ENCODE data around the gene CAMK2G. TPM values are rescaled to one million over a fixed set of nuclear protein-coding genes. Genes with fewer than 3 reads are reported as not detected.
A peak's percentile ranks its signal among the peaks of the same experiment; 100 is the strongest.

Gene CAMK2G
- total RNA-seq, 4 donors from 2014 or later: 10.6 to 35.8 (median 15.6) TPM

GRCh38 chr10:73855413-73855812 lies 18.9 kb downstream of the CAMK2G start:
- no peak for DNase-seq (ENCODE audit: low spot score)
- no peak for TF ChIP-seq CTCF (IDR thresholded peaks at IDR 0.05)
- no peak for ATAC-seq (ENCODE audit: low FRiP score)

- DNase-seq (ENCODE audit: low spot score): no peak
- no peak for TF ChIP-seq CTCF (IDR thresholded peaks at IDR 0.05)
- no peak for ATAC-seq (ENCODE audit: low FRiP score)
These were observed 20.0 kb downstream of the CAMK2G start for GRCh38 chr10:73854310-73854709.

GRCh38 chr10:73853196-73853595 lies 21.2 kb downstream of the CAMK2G start:
- ATAC-seq (ENCODE audit: low FRiP score) (no peak), DNase-seq (ENCODE audit: low spot score) (no peak)
- no peak for TF ChIP-seq CTCF (IDR thresholded peaks at IDR 0.05)

GRCh38 chr10:73850863-73851461 lies 23.4 kb downstream of the CAMK2G start:
- ATAC-seq (ENCODE audit: low FRiP score): peak; percentile 61
- no peak for TF ChIP-seq CTCF (IDR thresholded peaks at IDR 0.05)
- DNase-seq (ENCODE audit: low spot score): no peak

- no peak for TF ChIP-seq CTCF (IDR thresholded peaks at IDR 0.05)
- no peak for ATAC-seq (ENCODE audit: low FRiP score)
- DNase-seq (ENCODE audit: low spot score): no peak
These were observed 24.1 kb downstream of the CAMK2G start for GRCh38 chr10:73850211-73850610.

- peak; percentile 97 for DNase-seq (ENCODE audit: low spot score)
- ATAC-seq (ENCODE audit: low FRiP score): peak; percentile 78
- TF ChIP-seq CTCF (IDR thresholded peaks at IDR 0.05): peak in 2 of 3 donors; percentile 82 to 91
These were observed 25.4 kb downstream of the CAMK2G start for GRCh38 chr10:73848821-73849489.

- ATAC-seq (ENCODE audit: low FRiP score): no peak
- DNase-seq (ENCODE audit: low spot score): no peak
- TF ChIP-seq CTCF (IDR thresholded peaks at IDR 0.05): no peak
These were observed 27.3 kb downstream of the CAMK2G start for GRCh38 chr10:73847031-73847430.

Measured in omental fat pad (tissue), 4 donors.